HuH-7 (cell line): ENCODE measurements around the gene TLX2.

Source experiments
- DNase-seq: peaks from one replicate; pipeline ENCODE4 v3.0.0; 2011; ENCODE audit warnings: low spot score

TLX2 gene

DNA sequence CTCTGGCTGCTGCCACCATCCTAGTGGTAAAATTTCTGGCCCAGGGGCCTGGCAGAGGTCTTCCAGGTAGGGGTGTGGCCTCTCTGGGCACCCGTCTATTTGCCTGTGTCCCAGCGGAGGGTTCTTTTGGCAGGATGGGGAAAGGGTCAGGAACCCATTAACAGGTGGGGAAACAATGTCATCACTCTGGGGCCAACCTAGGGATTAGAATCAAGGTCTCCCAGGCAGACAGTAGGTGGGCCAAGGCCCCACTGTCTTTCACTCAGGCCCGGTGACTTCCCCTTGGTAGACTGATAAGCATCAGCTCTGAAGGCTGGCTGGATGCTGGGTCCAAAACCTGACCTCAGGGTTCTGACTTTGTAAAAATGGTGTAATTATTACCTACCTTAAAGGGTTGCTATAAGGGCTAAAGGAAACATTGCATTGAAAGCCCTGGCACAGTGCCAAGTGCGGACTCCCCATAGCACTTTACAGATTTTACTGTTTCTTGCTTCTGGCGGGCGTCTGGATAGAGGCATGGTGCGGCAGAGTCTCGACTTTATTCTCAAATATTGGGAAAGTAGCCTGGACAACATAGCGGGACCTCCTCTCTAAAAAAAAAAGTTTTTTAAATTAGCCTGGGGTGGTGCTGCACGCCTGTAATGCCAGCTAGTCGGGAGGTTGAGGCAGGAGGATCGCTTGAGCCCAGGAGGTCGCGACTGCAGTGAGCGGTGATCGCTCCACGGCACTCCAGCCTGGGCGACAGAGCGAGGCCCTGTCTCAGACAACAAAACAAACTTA lies 17.1 kb upstream of the TLX2 start:
- no peak for DNase-seq

DNA sequence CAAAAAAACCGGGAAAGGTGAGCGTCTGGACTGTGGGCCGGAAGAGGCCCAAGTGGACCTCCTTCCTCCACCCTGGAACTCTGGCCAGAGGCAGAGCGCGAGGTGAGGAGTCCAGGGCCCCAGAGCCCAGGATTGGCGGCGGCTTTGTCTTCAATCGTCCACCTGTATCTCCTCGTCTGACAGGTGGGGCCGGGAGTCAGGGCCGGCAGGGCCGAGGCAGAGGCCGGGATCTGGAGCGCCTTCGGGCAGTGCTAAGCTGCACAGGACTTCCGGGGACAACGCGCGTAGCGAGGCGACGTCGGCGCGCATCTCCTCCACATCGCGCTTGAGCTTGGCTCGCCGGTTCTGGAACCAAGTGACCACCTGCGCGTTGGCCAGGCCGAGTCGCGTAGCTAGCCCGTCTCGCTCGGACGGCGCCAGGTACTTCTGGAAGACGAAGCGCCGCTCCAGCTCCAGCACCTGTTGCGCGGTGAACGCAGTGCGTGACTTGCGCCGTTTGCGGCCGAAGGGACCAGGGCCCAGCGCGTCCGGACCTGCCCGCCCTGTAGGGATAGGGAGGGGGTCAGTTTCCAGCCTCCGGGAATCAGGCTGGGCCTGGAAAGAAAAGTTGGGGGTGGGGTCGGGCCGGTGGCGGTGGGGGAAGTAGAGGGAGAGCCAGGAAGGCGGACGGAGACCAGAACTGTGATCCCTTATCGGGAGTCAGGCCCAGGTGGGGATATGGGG lies 16.3 kb upstream of the TLX2 start:
- DNase-seq = no peak

- no peak for DNase-seq
These were observed 15.6 kb upstream of the TLX2 start for GRCh38 chr2:74498500-74499266.

- peak; percentile 56 for DNase-seq
These were observed 14.8 kb upstream of the TLX2 start, which contains the start of gene LBX2 for GRCh38 chr2:74499267-74499939. TSS of gene LBX2 (minus strand) at chr2:74499603. CDS start at chr2:74499537, 66 bp downstream.

DNA sequence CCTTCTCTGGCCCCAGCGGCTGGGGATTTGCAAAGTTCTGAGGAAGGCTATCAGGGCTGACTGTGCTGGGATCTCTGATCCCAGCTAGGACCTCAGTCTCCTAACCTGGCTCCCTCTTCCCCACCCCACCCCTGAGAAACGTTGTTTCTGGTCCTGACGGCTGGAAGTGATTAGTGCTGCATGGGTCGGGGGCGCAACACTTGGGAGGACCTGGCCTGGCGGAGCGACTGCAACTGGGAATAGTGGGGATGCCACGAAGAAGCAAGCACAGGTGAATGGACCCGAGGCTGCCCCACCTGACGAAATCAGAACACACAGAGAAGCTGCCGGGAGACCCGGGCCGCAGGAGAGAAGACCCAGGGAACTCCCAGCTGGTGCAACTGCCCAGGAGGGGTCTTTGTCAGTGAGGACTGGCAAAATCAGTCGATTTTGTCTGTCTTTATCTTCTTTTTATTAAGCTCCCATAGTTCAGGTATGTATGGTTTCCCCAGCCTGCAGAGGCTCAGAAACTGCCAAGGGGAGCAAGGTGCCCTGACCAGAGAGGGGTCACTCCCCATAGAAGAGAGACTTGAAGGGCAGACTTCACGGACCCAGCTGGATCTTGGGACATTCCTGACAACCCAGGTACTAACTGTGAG lies 14.2 kb upstream of the TLX2 start:
- no peak for DNase-seq

GRCh38 chr2:74500578-74500946 lies 13.7 kb upstream of the TLX2 start:
- no peak for DNase-seq

GRCh38 chr2:74501335-74502071 lies 12.7 kb upstream of the TLX2 start:
- no peak for DNase-seq

- DNase-seq = peak; percentile 91
These were observed 12.0 kb upstream of the TLX2 start for GRCh38 chr2:74502147-74502719.

- peak; percentile 59 for DNase-seq
These were observed 11.3 kb upstream of the TLX2 start for GRCh38 chr2:74502720-74503505.

- DNase-seq = no peak
These were observed 10.5 kb upstream of the TLX2 start for GRCh38 chr2:74503506-74504475.

DNA sequence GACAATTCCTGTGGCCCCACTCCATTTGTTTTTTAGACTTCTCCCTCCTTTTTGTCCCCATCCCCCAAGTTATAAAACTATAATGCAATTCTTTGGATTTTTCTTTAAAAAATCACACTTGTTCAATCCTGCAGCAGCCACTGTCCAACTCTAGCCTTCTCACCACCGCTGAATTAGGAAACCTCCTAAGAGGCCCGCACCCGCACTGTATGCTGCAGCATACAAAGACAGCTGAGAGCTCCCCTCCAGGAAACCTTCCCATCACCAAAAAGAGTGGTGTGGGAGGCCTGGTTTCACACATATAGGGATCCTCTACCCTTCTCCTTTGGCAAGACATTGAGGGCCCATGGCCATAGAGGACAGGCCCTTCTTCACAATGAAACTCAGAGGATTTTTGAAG lies 9.7 kb upstream of the TLX2 start:
- DNase-seq = no peak

- no peak for DNase-seq
These were observed 8.6 kb upstream of the TLX2 start for GRCh38 chr2:74505448-74506246.

- peak; percentile 93 for DNase-seq
These were observed 6.9 kb upstream of the TLX2 start, which contains the start of gene PCGF1 for GRCh38 chr2:74507145-74507925. TSS of gene PCGF1 (minus strand) at chr2:74507695. CDS start at chr2:74507668, 27 bp downstream.

- no peak for DNase-seq
These were observed 6.2 kb upstream of the TLX2 start for GRCh38 chr2:74507926-74508520.

DNA sequence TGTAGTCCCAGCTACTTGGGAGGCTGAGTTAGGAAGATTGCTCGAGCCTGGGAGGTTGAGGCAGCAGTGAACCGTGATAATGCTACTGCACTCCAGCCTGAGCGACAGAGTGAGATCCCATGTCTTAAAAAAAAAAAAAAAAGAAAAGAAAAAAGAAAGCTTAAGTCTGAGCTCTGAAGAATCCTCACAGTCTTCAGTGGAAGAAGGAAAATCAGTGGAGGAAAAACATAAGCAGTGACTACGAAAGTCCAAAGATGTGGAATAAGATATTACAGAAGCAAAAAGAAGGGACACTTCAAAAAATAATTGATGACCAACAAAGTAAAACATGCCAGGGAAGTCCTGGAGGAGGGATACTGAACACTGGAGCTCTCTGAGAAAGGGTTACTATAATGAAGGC lies 4.0 kb upstream of the TLX2 start:
- DNase-seq = no peak
